ENCODE measurements around the gene CXCL10.

- TF ChIP-seq STAT1 (conservative IDR thresholded peaks at IDR 0.05) (no peak), CTCF (IDR thresholded peaks at IDR 0.05 in 2 of 3, conservative IDR thresholded peaks at IDR 0.05 in 1 of 3; ENCODE audit: control insufficient read depth in 2 of 3, extremely low read depth in 1 of 3, insufficient read depth in 1 of 3, low read depth in 3 of 3, low read length in 3 of 3) (no peak), MXI1 (IDR thresholded peaks at IDR 0.05; ENCODE audit: low read depth, low read length) (no peak), BACH1 (IDR thresholded peaks at IDR 0.05; ENCODE audit: borderline replicate concordance) (no peak), HDAC2 (IDR thresholded peaks at IDR 0.05) (no peak)
Observed at GRCh38 chr4:76003035-76003434, 20.3 kb downstream of the CXCL10 start.

All from GM12878 (cell line).